GM19043 (cell line): ENCODE results near the gene PDLIM7.

Source experiments
- ATAC-seq: cut with Tn5 transposase; IDR thresholded peaks from one replicate; pipeline ENCODE4 v1.9.1; 2021; ENCODE audit warnings: low read depth; ENCODE audit not compliant: unreplicated experiment

The PDLIM7 gene

GRCh38 chr5:177459819-177460628, 37.4 kb downstream of the PDLIM7 start:
- ATAC-seq, result no peak

GRCh38 chr5:177459357-177459756, 38.0 kb downstream of the PDLIM7 start:
- no peak for ATAC-seq

- no peak for ATAC-seq
Observed at GRCh38 chr5:177458912-177459350, 38.5 kb downstream of the PDLIM7 start.

DNA sequence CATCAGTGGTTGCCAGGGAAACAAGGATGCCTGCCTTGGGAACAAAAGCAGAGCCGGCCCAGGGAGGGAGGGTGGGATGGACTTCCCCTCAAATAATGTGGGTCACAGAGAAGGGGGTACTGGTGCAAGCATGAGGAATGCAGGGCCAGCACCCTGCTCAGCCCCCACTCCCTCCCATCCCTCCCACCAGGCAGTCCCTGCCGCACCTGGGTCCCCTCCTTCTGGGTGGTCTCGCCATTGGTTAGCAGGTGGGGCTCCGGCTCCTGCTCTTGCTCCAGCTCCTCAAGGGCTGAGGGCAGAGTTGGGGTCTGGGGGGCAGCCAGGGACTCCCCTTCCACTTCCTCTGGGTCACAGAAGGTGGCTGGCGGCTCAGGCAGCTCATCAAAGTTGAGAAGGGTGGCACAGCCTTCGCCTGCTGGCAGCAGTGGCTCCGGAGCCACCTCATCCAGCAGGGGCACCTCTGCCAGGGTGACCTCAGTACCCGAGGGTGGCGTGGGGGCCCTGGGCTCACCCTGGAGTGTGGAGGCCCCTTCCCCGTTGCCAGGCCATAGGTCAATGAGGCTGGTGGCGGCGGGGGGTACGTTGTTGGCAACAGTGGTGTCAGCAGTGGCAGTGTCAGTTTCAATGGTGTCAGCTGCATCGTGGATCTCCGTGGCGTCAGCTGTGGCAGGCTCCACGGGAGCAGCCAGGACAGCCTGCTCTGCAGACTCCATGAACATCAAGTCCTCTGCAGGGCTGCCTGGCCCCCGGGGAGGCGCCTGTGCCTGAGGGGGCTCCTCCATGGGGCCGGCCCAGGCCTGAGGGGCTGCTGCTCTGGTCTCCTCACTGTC, 39.3 kb downstream of the PDLIM7 start:
- no peak for ATAC-seq

GRCh38 chr5:177456976-177457851, 40.2 kb downstream of the PDLIM7 start:
- peak; percentile 53 for ATAC-seq

DNA sequence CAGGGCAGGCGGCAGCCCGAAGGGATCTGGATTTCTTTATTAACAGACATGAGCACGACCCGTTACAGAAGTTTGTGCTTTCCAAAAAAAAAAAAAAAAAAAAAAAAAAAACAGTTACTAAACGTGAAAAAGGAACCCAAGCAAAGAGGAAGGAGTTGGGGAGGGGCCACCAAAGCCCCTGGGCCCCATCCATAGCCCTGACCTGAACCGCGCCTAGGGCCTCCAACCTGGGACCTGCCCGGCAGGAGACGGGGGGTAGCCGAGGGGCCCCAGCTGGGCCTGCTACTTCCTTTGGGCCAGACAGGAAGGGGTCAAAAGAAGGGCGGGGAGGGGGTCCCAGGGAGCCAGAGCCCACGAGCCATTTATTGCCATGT, 40.8 kb downstream of the PDLIM7 start:
- ATAC-seq, result no peak

DNA sequence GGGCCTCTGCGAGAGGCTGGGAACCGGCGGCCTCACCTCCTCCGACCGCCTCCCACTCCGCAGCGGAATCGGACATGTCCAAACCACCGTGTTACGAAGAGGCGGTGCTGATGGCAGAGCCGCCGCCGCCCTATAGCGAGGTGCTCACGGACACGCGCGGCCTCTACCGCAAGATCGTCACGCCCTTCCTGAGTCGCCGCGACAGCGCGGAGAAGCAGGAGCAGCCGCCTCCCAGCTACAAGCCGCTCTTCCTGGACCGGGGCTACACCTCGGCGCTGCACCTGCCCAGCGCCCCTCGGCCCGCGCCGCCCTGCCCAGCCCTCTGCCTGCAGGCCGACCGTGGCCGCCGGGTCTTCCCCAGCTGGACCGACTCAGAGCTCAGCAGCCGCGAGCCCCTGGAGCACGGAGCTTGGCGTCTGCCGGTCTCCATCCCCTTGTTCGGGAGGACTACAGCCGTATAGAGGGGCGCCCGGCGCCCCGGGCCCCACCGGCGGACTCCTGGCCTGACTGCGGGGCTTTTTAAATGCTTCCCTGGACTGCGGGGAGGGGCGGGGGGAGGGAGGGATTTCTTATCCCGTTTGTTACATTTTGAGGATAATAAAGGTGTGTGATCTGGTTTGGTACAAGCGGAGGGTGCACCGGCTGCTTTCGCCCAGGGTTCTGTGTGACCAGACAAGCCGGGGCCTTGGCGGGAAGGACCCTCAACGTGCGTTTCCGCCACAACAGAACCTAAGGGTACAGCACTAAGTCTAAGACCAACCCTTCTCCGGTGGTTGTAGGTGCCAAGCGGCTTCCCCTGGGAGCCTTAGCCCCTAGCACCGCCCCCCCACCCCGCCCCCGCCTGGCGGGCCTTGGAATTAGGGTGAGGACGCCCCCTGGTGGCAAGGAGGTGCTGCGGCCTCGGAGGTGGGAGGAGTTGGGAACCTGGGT, 41.5 kb downstream of the PDLIM7 start:
- peak; percentile 9 for ATAC-seq

GRCh38 chr5:177455036-177455660, 42.3 kb downstream of the PDLIM7 start:
- ATAC-seq, result peak; percentile 40

GRCh38 chr5:177454397-177455035, 42.9 kb downstream of the PDLIM7 start:
- peak; percentile 37 for ATAC-seq

DNA sequence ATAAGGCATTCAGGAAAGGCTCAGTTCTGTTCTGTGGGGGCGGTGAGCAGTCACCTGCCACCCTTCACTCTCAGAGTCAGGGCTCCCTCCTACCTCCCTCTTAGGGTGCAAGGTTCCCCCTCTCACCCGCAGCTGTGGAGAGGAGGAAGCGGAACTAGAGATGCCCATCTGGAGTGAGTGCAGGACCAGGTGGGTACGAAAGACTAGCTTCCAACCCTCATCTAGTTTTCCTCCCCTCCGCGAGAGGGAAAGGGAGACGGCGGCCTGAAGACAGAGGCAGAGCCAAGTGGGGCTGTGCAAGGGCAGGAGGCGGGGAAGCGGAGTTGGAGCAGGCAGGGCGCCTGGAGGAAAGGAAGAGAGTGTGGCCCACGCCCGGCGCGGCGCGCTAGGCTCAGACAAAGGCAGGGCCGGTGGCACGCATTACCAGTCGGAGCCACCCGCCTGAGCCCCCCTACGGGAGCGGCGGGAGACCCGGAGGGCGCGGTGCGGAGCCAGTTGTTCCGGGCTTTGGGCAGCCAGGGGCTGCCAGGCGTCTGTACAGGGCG, 43.5 kb downstream of the PDLIM7 start:
- ATAC-seq, result no peak

GRCh38 chr5:177452688-177453638, 44.4 kb downstream of the PDLIM7 start:
- ATAC-seq, result no peak

GRCh38 chr5:177450667-177451424, 46.6 kb downstream of the PDLIM7 start:
- no peak for ATAC-seq

DNA sequence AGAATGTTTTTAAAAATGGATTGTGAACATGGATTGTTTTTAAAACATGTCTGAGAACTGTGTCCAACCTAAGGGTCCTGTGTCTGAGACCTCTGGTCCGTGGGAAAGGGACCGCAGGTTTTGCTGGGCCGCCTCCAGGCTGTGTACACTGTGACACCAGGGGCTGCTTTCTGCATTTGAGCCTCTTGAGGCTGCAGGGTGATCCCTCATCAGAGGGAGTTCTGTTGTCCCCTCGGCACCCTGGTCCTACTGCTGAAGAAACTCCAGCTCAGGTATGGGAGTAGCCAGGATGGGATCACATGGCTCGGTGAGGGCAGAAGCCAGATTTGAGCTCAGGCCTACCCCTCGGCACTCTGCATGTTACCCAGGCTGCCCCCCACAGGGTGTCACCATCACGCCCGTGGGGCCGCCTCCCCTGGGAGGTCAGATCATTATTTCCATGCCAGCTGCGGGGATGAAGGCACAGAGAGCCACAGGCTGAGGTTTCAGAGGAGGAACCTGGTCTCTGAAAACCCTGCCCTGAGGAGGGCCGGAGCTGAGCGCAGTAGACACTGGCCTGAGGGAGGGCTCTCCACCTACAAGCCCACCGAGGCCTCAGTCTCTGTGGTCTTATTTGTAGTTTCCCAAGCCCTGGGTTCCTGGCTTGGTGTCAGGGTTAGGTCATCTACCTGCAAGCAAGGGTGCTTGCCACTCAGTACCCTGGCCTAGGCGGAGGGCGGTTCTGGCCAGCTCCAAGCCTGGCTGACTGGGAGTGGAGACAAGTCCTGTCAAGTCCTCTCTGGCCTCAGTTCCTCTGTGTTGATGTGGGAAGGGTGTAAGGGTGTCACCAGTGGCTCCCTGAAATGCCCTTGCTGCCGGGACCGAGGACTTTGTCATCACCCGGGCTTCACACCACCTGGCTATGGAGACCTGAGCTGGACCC, 48.0 kb downstream of the PDLIM7 start:
- no peak for ATAC-seq

DNA sequence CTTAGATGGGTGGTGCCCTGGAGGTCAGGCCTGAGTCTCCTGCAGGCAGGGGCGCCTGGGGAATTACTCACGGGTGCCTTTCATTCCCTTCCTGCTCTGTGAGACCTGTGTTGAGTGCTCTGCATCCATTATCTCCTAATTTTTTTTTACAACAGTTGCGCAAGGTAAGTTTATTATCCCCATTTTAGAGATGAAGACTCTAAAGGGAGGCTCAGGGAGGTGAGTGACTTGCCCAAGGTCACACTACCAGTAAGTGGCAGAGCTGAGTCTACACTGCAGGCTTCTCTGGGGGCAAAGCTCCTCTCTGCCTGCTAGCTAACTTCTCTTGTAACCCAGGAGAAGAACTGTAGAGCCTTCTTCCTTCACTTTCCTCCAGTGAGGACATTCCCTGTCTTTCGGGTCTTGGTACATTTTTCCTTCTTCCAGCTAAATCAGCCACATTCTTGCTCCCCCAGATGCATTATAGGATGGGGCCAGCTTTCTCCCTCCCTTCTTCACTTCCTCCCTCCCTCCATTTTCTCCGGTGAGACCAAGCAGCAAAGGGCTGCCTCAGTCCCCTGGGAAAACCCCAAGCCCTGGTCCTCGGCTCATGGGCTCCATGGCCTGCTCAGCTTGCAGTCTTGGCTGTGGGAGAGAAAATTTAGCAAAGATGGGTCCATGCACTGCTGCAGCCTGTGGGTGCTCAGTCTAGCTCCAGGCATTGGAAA, 49.0 kb downstream of the PDLIM7 start:
- no peak for ATAC-seq

GRCh38 chr5:177447611-177448243, 49.7 kb downstream of the PDLIM7 start:
- no peak for ATAC-seq
